H1 (cell line): Measurements from ENCODE around the gene PRKCA. TPM values are rescaled to one million over a fixed set of nuclear protein-coding genes. Genes with fewer than 3 reads are reported as not detected.

Experiments used
- CTCF ChIA-PET: fragments of 300-600 bp; sonication (Branson Sonifier 250); formaldehyde crosslinking; loops from one replicate; lab custom pipeline; 2021; ENCODE audit not compliant: partially characterized antibody; lab: Charles Lee
- POLR2A ChIA-PET: fragments of 300-600 bp; sonication (Branson Sonifier 250); formaldehyde crosslinking; loops from one replicate; lab custom pipeline; 2021; ENCODE audit warnings: inconsistent platforms; ENCODE audit not compliant: partially characterized antibody; lab: Charles Lee
- DNase-seq, 2 experiments: peaks; one replicate each; pipeline versions ENCODE4 v3.0.0 to v3.0.0-alpha.2; 2010 to 2022; ENCODE audit warnings: low spot score in 2 of 2, low read depth in 1 of 2, mixed read lengths in 1 of 2
- FAIRE-seq: peaks from 2 replicates; lab custom pipeline; 2011; peaks lifted over from hg19 to GRCh38; lab: Jason Lieb, UNC
- H2AFZ ChIP-seq: 2 replicates; pipeline ENCODE4 v1.8.1; 2012; ENCODE audit warnings: low read length, inconsistent platforms
- H2AK5ac ChIP-seq: 2 replicates; pipeline ENCODE4 v1.6.1; 2013; ENCODE audit warnings: low read depth, low read length
- H2BK120ac ChIP-seq: replicated peaks from 2 replicates; pipeline ENCODE3; 2013; ENCODE audit warnings: low read depth, low read length, inconsistent platforms
- H2BK12ac ChIP-seq: 2 replicates; pipeline ENCODE4 v1.6.1; 2013; ENCODE audit warnings: low read depth, low read length
- H2BK15ac ChIP-seq: 2 replicates; pipeline ENCODE4 v1.6.1; 2013; ENCODE audit warnings: low read length
- H2BK20ac ChIP-seq: 2 replicates; pipeline ENCODE4 v1.6.1; 2013; ENCODE audit warnings: low read length
- H2BK5ac ChIP-seq: 2 replicates; pipeline ENCODE4 v1.6.1; 2013; ENCODE audit warnings: low read depth, low read length
- H3K14ac ChIP-seq: 2 replicates; pipeline ENCODE4 v1.6.1; 2013; ENCODE audit warnings: inconsistent platforms; ENCODE audit not compliant: insufficient read length
- H3K18ac ChIP-seq: 2 replicates; pipeline ENCODE4 v1.6.1; 2013; ENCODE audit warnings: low read length; ENCODE audit errors: extremely low read depth
- H3K23ac ChIP-seq: 2 replicates; pipeline ENCODE4 v1.6.1; 2013; ENCODE audit warnings: inconsistent platforms; ENCODE audit not compliant: insufficient read length
- H3K23me2 ChIP-seq: 2 replicates; pipeline ENCODE4 v1.6.1; 2013; ENCODE audit warnings: low read depth, low read length
- H3K27ac ChIP-seq: 2 replicates; pipeline ENCODE4 v1.6.1; 2011; ENCODE audit warnings: low read depth, low read length, inconsistent platforms
- H3K27me3 ChIP-seq, 4 experiments: replicated peaks in 1 of 4; 1 replicate in 1 of 4; 2 replicates in 3 of 4; pipeline versions ENCODE4 v1.6.1 to v1.8.1; 2011 to 2013; ENCODE audit warnings: low read length in 3 of 4, mild to moderate bottlenecking in 3 of 4, inconsistent platforms in 2 of 4, mixed read lengths in 2 of 4, moderate library complexity in 1 of 4; ENCODE audit not compliant: control insufficient read depth in 3 of 4, insufficient read depth in 3 of 4; ENCODE audit errors: extremely low read depth in 1 of 4
- H3K36me3 ChIP-seq, 4 experiments: 2 replicates each; pipeline versions ENCODE4 v1.6.1 to v1.8.1; 2011 to 2013; ENCODE audit warnings: mild to moderate bottlenecking in 4 of 4, low read length in 3 of 4, moderate library complexity in 2 of 4, control low read depth in 1 of 4, inconsistent platforms in 1 of 4; ENCODE audit not compliant: insufficient read depth in 4 of 4, control insufficient read depth in 2 of 4
- H3K4ac ChIP-seq: replicated peaks from 2 replicates; pipeline ENCODE3; 2013; ENCODE audit warnings: low read length, low read depth, mixed read lengths, inconsistent platforms; ENCODE audit not compliant: insufficient read length
- H3K4me1 ChIP-seq, 4 experiments: replicated peaks in 1 of 4; 1 replicate in 1 of 4; 2 replicates in 3 of 4; pipeline versions ENCODE4 v1.6.1 to v1.8.1; 2011 to 2013; ENCODE audit warnings: low read length in 3 of 4, inconsistent platforms in 2 of 4, mixed read lengths in 1 of 4; ENCODE audit not compliant: insufficient read depth in 4 of 4, control insufficient read depth in 3 of 4
- H3K4me2 ChIP-seq, 2 experiments: 2 replicates each; pipeline versions ENCODE4 v1.6.1 to v1.8.1; 2011 to 2013; ENCODE audit warnings: low read depth in 2 of 2, low read length in 2 of 2, control low read depth in 1 of 2, inconsistent platforms in 1 of 2, mild to moderate bottlenecking in 1 of 2; ENCODE audit not compliant: insufficient read depth in 1 of 2
- H3K4me3 ChIP-seq, 4 experiments: fragments of 200-600, 300-600 bp in 1 of 4; sonication (generic), shearing (Covaris generic), sonication (Bioruptor Twin) in 1 of 4; 2 replicates each; pipeline versions ENCODE4 v1.5.1 to v1.8.1; 2011 to 2016; ENCODE audit warnings: low read length in 4 of 4, low read depth in 3 of 4, control low read depth in 2 of 4, inconsistent platforms in 2 of 4, mild to moderate bottlenecking in 2 of 4, mixed read lengths in 1 of 4, moderate library complexity in 1 of 4; ENCODE audit not compliant: insufficient read depth in 2 of 4; ENCODE audit errors: extremely low read depth in 1 of 4
- H3K56ac ChIP-seq: replicated peaks from 2 replicates; pipeline ENCODE3; 2013; ENCODE audit warnings: low read depth, mild to moderate bottlenecking, mixed read lengths, low read length, inconsistent platforms; ENCODE audit not compliant: insufficient read length
- H3K79me1 ChIP-seq: 2 replicates; pipeline ENCODE4 v1.6.1; 2013; ENCODE audit warnings: low read depth, low read length, control low read depth
- H3K79me2 ChIP-seq, 2 experiments: 2 replicates each; pipeline versions ENCODE4 v1.6.1 to v1.8.1; 2012 to 2013; ENCODE audit warnings: low read length in 2 of 2, mild to moderate bottlenecking in 2 of 2, inconsistent platforms in 1 of 2; ENCODE audit not compliant: insufficient read depth in 2 of 2, control insufficient read depth in 1 of 2
- H3K9ac ChIP-seq, 4 experiments: replicated peaks in 1 of 4; 1 replicate in 1 of 4; 2 replicates in 3 of 4; pipeline versions ENCODE4 v1.6.1 to v1.8.1; 2011 to 2013; ENCODE audit warnings: low read depth in 3 of 4, low read length in 3 of 4, control low read depth in 2 of 4, mild to moderate bottlenecking in 2 of 4, moderate library complexity in 2 of 4, inconsistent platforms in 1 of 4; ENCODE audit errors: extremely low read depth in 1 of 4
- H3K9me3 ChIP-seq, 2 experiments: 2 replicates each; pipeline versions ENCODE4 v1.6.1 to v1.8.1; 2012 to 2013; ENCODE audit warnings: mild to moderate bottlenecking in 2 of 2, moderate library complexity in 2 of 2, control low read depth in 1 of 2, inconsistent platforms in 1 of 2, low read depth in 1 of 2, low read length in 1 of 2, mixed read lengths in 1 of 2; ENCODE audit not compliant: insufficient read depth in 2 of 2
- H4K20me1 ChIP-seq, 2 experiments: replicated peaks in 1 of 2; 2 replicates each; pipeline versions ENCODE3 to v1.8.1; 2011 to 2013; ENCODE audit warnings: inconsistent platforms in 2 of 2, low read length in 2 of 2, mild to moderate bottlenecking in 1 of 2; ENCODE audit not compliant: insufficient read depth in 2 of 2, control insufficient read depth in 1 of 2
- H4K5ac ChIP-seq: 2 replicates; pipeline ENCODE4 v1.6.1; 2013; ENCODE audit warnings: low read length, low read depth, mixed read lengths, inconsistent platforms; ENCODE audit not compliant: insufficient read length
- H4K8ac ChIP-seq: 2 replicates; pipeline ENCODE4 v1.8.0; 2013; ENCODE audit warnings: mild to moderate bottlenecking, moderate library complexity, low read length, inconsistent platforms; ENCODE audit not compliant: insufficient read depth; ENCODE audit errors: extremely low read depth
- H4K91ac ChIP-seq: replicated peaks from 2 replicates; pipeline ENCODE3; 2013; ENCODE audit warnings: low read length, mixed read lengths, inconsistent platforms; ENCODE audit not compliant: insufficient read length
- HDAC2 ChIP-seq, 2 experiments: fragments of 300-600 bp in 1 of 2; sonication (generic) in 1 of 2; IDR thresholded peaks; 2 replicates each; pipeline ENCODE4 v1.6.1; 2011 to 2012; ENCODE audit warnings: low read depth in 2 of 2, low read length in 2 of 2, mild to moderate bottlenecking in 2 of 2, moderate library complexity in 2 of 2, borderline replicate concordance in 1 of 2, inconsistent platforms in 1 of 2
- HDAC6 ChIP-seq: IDR thresholded peaks from one replicate; pipeline ENCODE4 v1.7.1; 2012; ENCODE audit warnings: low read depth, mild to moderate bottlenecking, inconsistent platforms, low read length, moderate library complexity
- KDM4A ChIP-seq: IDR thresholded peaks from one replicate; pipeline ENCODE4 v1.7.1; 2012; ENCODE audit warnings: low read depth, mild to moderate bottlenecking, moderate library complexity, low read length, inconsistent platforms; ENCODE audit not compliant: severe bottlenecking
- RAD21 ChIP-seq, 2 experiments: IDR thresholded peaks in 1 of 2; conservative IDR thresholded peaks in 1 of 2; 2 replicates each; pipeline ENCODE4 v1.6.1; 2011; ENCODE audit warnings: low read depth in 2 of 2, low read length in 2 of 2, improper control_type of control experiment in 1 of 2, inconsistent platforms in 1 of 2, mild to moderate bottlenecking in 1 of 2, moderate library complexity in 1 of 2
- RFX5 ChIP-seq: IDR thresholded peaks from 2 replicates; pipeline ENCODE4 v1.6.1; 2011; ENCODE audit warnings: low read depth, low read length, improper control_type of control experiment, borderline replicate concordance
- RNF2 ChIP-seq: fragments of 200-900, 300-1000 bp; sonication (generic); IDR thresholded peaks from 2 replicates; pipeline ENCODE4 v1.7.1; 2016; ENCODE audit warnings: borderline replicate concordance, low read depth, mild to moderate bottlenecking, antibody characterized with exemption, low read length; ENCODE audit not compliant: poor library complexity, severe bottlenecking; ENCODE audit errors: missing control alignments
- WGBS, 2 experiments: shearing (Covaris generic) in 1 of 2; methylation state at CpG; one replicate each; pipeline versions ENCODE4 v1.1.6 to v1.1.7; 2013 to 2015; ENCODE audit warnings: low lambda C conversion rate in 2 of 2, mixed read lengths in 2 of 2, inconsistent platforms in 1 of 2, low coverage in 1 of 2, missing lambda C conversion rate in 1 of 2; ENCODE audit not compliant: insufficient replicate concordance in 2 of 2, insufficient coverage in 1 of 2, insufficient read length in 1 of 2; ENCODE audit errors: extremely low coverage in 1 of 2, missing lambda C conversion rate in 1 of 2; 5-methylcytosine and 5-hydroxymethylcytosine counted together
- polyA plus RNA-seq, 7 experiments: library from polyadenylated mRNA; depleted of rRNA in 3 of 7; stranded (reverse) in 5 of 7; unstranded in 2 of 7; fragments of >200 nt in 5 of 7; fragments of 200-250 nt in 2 of 7; gene quantifications; 1 replicate in 5 of 7; 2 replicates in 1 of 7; 4 replicates in 1 of 7; pipeline versions ENCODE4 v1.2.1 to v1.2.3, GENCODE V29; 2011 to 2013; ENCODE audit warnings: missing spikeins in 2 of 7, mixed read lengths in 2 of 7
- total RNA-seq: library from RNA; stranded (reverse); fragmentation: NEBNext Ultra II Directional; extraction: Animal tissue kit (Norgen Biotek cat#: 25700); gene quantifications from 2 replicates; pipeline ENCODE4 v1.2.1, GENCODE V29; 2021
- TF ChIP-seq, protein P1 (sequence below): IDR thresholded peaks from 2 replicates; pipeline ENCODE4 v1.6.1; 2011; ENCODE audit warnings: low read length, improper control_type of control experiment
- TF ChIP-seq, protein P2 (sequence below), 3 experiments: IDR thresholded peaks; 1 replicate in 2 of 3; 2 replicates in 1 of 3; pipeline versions ENCODE4 v1.5.1 to v1.6.1; 2011; ENCODE audit warnings: low read length in 3 of 3, mild to moderate bottlenecking in 3 of 3, inconsistent platforms in 2 of 3, low read depth in 1 of 3, moderate library complexity in 1 of 3; ENCODE audit not compliant: insufficient read depth in 1 of 3; ENCODE audit errors: control extremely low read depth in 1 of 3

Gene PRKCA
- total and polyA plus RNA-seq, 2 of the 8 experiments (the other 6 are each of a cell fraction or from before 2014, with no cell fraction given) = 5.8 to 17.8 TPM

DNA sequence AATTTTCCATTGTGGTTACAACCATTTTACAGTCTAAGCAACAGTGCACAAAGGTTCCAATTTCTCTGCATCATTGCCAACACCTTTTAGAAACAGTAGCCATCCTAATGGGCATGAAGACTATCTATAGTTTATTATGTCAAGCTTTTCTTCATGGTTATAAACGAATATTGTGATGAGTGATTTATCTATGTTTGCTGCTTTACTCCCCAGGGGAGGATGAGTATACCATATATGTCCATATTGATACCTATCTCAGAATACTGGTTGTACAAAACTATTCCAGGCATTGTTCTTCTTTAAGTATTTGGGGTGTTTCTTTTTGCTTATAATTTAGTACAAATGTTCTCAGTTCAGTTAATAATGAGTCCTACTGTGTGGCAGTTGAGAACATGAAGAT lies 98.3 kb downstream of the PRKCA start:
- Histone ChIP-seq H3K79me1 (peaks cover 4% of the 10 kb centered on the region; the same call in 1 of the 2 replicates), H3K18ac (no peak overlapping the region), H3K56ac (no peak overlapping the region), H3K23me2 (no peaks in the 10 kb centered on the region), H3K4me2 (no peak overlapping the region), H3K79me2 (peaks cover 0 to 12% of the 10 kb centered on the region in 2 experiments; a peak in 2 of 4 replicates), H3K4me1 (peaks cover 0 to 5% (median 1%) of the 10 kb centered on the region in 4 experiments; a peak in 3 of 7 replicates), H3K27me3 (no peaks in the 10 kb centered on the region), H2BK15ac (no peak overlapping the region), H2BK120ac (no peak overlapping the region), H2AFZ (no peak overlapping the region), H2BK12ac (no peak overlapping the region), H3K23ac (no peak overlapping the region), H2BK5ac (no peak overlapping the region), H3K9ac (no peak overlapping the region), H4K20me1 (no peaks in the 10 kb centered on the region), H4K8ac (no peak overlapping the region), H3K9me3 (no peaks in the 10 kb centered on the region), H2AK5ac (no peak overlapping the region), H3K4me3 (no peak overlapping the region), H3K14ac (no peak overlapping the region), H4K91ac (no peak overlapping the region), H3K4ac (no peak overlapping the region), H4K5ac (no peak overlapping the region), H2BK20ac (no peak overlapping the region), H3K36me3 (no peaks in the 10 kb centered on the region), H3K27ac (no peak overlapping the region)
- FAIRE-seq (no peak), DNase-seq (no peak)
- ChIA-PET POLR2A (no interaction called here), CTCF (interaction anchor here (0.6 to 1.7 kb wide), 2 partner anchors 12 to 253 kb away, joined by 3 read pairs; no protein-coding TSS in a partner anchor)
- 73% methylated on average over 1 of the region's 1 CpG; no CpG with 5 or more reads in 1 of the 2 experiments for WGBS, 2 experiments
- TF ChIP-seq RAD21 (IDR thresholded peaks at IDR 0.05 in 1 of 2, conservative IDR thresholded peaks at IDR 0.05 in 1 of 2; ENCODE audit: low read depth in 2 of 2, low read length in 2 of 2) (no peak), RNF2 (no peak), HDAC6 (no peak), HDAC2 (IDR thresholded peaks at IDR 0.05; ENCODE audit: borderline replicate concordance in 1 of 2, low read depth in 2 of 2, low read length in 2 of 2) (no peak), RFX5 (no peak), KDM4A (no peak)
- TF ChIP-seq, protein P1, sequence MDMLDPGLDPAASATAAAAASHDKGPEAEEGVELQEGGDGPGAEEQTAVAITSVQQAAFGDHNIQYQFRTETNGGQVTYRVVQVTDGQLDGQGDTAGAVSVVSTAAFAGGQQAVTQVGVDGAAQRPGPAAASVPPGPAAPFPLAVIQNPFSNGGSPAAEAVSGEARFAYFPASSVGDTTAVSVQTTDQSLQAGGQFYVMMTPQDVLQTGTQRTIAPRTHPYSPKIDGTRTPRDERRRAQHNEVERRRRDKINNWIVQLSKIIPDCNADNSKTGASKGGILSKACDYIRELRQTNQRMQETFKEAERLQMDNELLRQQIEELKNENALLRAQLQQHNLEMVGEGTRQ = no peak
- TF ChIP-seq, protein P2, sequence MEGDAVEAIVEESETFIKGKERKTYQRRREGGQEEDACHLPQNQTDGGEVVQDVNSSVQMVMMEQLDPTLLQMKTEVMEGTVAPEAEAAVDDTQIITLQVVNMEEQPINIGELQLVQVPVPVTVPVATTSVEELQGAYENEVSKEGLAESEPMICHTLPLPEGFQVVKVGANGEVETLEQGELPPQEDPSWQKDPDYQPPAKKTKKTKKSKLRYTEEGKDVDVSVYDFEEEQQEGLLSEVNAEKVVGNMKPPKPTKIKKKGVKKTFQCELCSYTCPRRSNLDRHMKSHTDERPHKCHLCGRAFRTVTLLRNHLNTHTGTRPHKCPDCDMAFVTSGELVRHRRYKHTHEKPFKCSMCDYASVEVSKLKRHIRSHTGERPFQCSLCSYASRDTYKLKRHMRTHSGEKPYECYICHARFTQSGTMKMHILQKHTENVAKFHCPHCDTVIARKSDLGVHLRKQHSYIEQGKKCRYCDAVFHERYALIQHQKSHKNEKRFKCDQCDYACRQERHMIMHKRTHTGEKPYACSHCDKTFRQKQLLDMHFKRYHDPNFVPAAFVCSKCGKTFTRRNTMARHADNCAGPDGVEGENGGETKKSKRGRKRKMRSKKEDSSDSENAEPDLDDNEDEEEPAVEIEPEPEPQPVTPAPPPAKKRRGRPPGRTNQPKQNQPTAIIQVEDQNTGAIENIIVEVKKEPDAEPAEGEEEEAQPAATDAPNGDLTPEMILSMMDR (IDR thresholded peaks at IDR 0.05; ENCODE audit: control extremely low read depth in 1 of 3, insufficient read depth in 1 of 3, low read depth in 1 of 3, low read length in 3 of 3) = no peak
